Left ventricle myocardium inferior (tissue), 1 donor: ENCODE data around the gene ADCY7. TPM values are rescaled to one million over a fixed set of nuclear protein-coding genes. Genes with fewer than 3 reads are reported as not detected.

Experiments used
- DNase-seq: peaks from one replicate; pipeline ENCODE4 v3.0.0-alpha.2; 2020
- H3K27ac ChIP-seq: fragments of 200-600 bp; replicated peaks from 2 replicates; pipeline ENCODE4 v1.8.0; 2021
- H3K27me3 ChIP-seq: fragments of 200-600 bp; 2 replicates; pipeline ENCODE4 v1.8.0; 2021; ENCODE audit warnings: low read depth
- H3K36me3 ChIP-seq: fragments of 200-600 bp; 2 replicates; pipeline ENCODE4 v1.8.0; 2021
- H3K4me1 ChIP-seq: fragments of 200-600 bp; 2 replicates; pipeline ENCODE4 v1.8.0; 2021
- H3K4me3 ChIP-seq: fragments of 200-600 bp; 2 replicates; pipeline ENCODE4 v1.8.0; 2021; ENCODE audit warnings: mild to moderate bottlenecking, moderate library complexity
- H3K9me3 ChIP-seq: fragments of 200-600 bp; replicated peaks from 2 replicates; pipeline ENCODE4 v1.8.0; 2021
- intact Hi-C: fragments of 100-400 bp; cut with micrococcal nuclease; formaldehyde crosslinking; loops from one replicate; pipeline ENCODE4 v1.11.0; 2022
- total RNA-seq: library from RNA; stranded (reverse); fragmentation: NEBNext Ultra II Directional; extraction: Animal tissue kit (Norgen Biotek cat#: 25700); gene quantifications from one replicate; pipeline ENCODE4 v1.2.1, GENCODE V29; 2021
- TF ChIP-seq, protein P1 (sequence below): fragments of 200-600 bp; IDR thresholded peaks from 2 replicates; pipeline ENCODE4 v1.8.0; 2021; ENCODE audit warnings: antibody characterized with exemption, mild to moderate bottlenecking, borderline replicate concordance
- donor health status: DM: no; HTN: yes; CAD: no; lungs with severe emphysema.

ADCY7 gene
- total RNA-seq, 1 donor from 2014 or later = 9.7 TPM

DNA sequence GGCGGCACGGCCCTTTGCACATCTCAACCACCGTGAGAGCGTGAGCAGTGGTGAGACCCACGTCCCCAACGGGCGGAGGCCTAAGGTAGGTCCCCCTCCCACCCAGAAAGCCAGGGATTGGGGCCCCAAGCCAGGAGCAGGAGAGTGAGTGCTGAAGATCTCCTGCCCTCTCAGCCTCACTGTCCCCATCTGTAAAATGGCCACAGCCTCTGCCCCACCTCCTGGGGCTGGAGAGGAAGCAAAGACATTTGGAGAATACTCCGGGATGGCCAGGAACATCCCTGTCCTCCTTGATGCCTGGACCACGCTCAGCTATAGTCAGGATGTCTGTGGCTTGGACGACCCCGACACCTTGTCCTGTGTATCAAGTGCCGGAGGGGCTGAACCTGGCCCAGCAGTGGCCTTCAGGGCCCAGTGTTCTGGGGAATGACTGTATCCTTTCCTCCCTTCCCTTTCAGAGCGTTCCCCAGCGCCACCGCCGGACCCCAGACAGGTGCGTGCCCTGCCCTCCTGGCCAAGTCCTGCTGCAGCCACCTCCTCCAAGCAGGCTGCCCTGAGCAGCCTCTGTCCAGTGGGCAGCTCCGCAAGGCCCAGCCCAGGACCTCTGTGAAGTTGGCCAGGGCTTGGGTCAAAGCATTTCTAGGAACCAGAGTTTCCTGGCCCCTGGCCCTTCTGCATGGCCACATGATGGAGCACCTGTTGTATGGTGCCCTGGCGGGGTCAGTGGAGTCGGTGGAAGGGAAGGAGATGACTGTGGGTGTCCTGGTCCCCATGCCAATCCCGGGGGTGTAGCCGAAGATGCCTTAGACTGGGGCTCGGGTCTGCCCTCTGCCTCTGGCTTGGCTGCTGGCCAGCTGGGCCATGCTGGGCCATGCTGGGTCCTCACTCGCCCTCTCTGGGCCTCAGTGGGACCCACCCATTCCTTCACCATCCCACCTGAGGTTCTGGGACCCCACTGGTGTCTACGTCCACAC is 38.4 kb downstream of the ADCY7 start:
- peaks cover 7% of the 10 kb centered on the region for H3K27me3 ChIP-seq
- DNase-seq = no peak
- TF ChIP-seq, protein P1, sequence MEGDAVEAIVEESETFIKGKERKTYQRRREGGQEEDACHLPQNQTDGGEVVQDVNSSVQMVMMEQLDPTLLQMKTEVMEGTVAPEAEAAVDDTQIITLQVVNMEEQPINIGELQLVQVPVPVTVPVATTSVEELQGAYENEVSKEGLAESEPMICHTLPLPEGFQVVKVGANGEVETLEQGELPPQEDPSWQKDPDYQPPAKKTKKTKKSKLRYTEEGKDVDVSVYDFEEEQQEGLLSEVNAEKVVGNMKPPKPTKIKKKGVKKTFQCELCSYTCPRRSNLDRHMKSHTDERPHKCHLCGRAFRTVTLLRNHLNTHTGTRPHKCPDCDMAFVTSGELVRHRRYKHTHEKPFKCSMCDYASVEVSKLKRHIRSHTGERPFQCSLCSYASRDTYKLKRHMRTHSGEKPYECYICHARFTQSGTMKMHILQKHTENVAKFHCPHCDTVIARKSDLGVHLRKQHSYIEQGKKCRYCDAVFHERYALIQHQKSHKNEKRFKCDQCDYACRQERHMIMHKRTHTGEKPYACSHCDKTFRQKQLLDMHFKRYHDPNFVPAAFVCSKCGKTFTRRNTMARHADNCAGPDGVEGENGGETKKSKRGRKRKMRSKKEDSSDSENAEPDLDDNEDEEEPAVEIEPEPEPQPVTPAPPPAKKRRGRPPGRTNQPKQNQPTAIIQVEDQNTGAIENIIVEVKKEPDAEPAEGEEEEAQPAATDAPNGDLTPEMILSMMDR = no peak
- intact Hi-C loops = no loop called here
- no peaks in the 10 kb centered on the region for H3K9me3 ChIP-seq
- H3K4me3 ChIP-seq = no peak overlapping the region
- H3K4me1 ChIP-seq = peaks cover 5% of the 10 kb centered on the region
- H3K27ac ChIP-seq = no peak overlapping the region
- H3K36me3 ChIP-seq = no peaks in the 10 kb centered on the region

DNA sequence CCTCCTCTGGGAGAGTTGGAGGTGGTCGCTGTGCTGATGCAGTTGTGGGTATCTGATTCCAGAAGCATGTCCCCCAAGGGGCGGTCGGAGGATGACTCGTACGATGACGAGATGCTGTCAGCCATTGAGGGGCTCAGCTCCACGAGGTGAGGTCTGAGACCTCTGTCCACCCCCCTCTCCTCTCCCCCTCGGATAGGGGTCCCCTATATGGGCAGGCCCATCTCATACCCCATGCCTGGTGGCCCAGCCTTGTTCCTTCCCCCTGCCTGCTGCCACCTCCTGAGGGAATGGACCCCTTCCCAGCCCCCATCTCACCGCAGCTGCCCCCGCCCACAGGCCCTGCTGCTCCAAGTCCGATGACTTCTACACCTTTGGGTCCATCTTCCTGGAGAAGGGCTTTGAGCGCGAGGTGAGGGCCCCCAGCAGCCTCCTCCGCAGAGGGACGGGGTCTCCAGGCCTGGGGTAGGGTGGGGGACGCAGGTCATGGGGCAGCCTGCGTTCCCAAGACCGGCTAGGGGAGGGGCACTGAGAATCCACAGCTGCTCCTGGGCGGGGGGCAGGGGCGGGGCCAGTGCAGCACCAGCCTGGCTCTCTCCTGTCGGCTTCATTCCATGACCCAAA is 39.2 kb downstream of the ADCY7 start:
- no peak overlapping the region for H3K4me3 ChIP-seq
- no peaks in the 10 kb centered on the region for H3K36me3 ChIP-seq
- intact Hi-C loops = no loop called here
- H3K27ac ChIP-seq = no peak overlapping the region
- H3K27me3 ChIP-seq = peaks cover 7% of the 10 kb centered on the region
- no peak for DNase-seq
- no peaks in the 10 kb centered on the region for H3K9me3 ChIP-seq
- TF ChIP-seq, protein P1 = no peak
- H3K4me1 ChIP-seq = peaks cover 5% of the 10 kb centered on the region

DNA sequence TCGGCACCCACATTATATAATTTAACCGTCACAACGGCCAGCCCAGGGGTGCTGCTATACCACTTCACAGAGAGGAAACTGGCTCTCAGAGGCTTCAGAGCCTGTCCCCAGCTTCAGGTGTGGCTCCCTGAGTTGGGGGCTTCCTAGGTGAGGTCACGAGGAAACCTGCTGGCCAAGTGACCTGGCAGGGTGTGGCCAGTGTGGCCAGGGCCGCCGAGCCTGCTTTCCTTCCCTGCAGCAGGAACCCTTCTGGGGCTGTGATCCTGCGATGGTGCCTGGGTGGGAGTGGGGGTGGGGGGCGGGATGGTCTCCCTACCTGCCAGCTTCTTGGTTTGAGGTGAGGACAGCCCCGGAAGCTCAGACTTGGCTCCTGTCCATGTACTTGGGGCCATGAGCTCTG is 39.9 kb downstream of the ADCY7 start:
- no peaks in the 10 kb centered on the region for H3K36me3 ChIP-seq
- TF ChIP-seq, protein P1 = no peak
- H3K4me1 ChIP-seq = peaks cover 5% of the 10 kb centered on the region
- no peak overlapping the region for H3K4me3 ChIP-seq
- H3K9me3 ChIP-seq = no peaks in the 10 kb centered on the region
- H3K27ac ChIP-seq = no peak overlapping the region
- no peak for DNase-seq
- intact Hi-C loops = no loop called here
- peaks cover 7% of the 10 kb centered on the region for H3K27me3 ChIP-seq

DNA sequence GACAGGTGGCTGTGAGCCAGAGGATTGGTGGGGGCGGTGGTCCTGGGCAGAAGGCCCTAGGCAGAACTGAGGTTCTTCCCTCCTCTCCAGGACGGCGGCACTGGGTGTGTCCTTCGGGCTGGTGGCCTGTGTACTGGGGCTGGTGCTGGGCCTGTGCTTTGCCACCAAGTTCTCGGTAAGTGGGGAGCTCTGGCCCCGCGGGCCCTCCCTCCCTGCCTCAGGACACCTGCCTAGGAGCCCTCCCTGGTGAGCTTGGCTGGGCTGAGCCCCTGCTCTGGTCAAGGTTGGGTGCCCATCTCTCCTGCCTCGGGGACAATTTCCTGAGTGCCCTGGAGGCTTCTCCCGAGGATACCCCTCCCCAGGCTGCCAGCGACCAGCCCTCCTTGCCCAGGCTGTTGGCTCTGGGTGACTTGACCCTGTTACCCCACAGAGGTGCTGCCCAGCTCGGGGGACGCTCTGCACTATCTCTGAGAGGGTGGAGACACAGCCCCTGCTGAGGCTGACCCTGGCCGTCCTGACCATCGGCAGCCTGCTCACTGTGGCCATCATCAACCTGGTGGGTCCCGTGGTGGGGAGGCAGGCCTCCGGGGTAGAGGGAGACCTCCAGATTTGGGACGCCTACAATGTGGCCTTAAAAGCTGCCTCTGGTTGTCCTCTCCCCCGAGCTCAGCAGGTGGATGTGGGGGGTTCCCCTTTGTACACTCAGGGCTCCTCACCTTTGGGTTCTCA is 42.0 kb downstream of the ADCY7 start:
- DNase-seq = no peak

DNA sequence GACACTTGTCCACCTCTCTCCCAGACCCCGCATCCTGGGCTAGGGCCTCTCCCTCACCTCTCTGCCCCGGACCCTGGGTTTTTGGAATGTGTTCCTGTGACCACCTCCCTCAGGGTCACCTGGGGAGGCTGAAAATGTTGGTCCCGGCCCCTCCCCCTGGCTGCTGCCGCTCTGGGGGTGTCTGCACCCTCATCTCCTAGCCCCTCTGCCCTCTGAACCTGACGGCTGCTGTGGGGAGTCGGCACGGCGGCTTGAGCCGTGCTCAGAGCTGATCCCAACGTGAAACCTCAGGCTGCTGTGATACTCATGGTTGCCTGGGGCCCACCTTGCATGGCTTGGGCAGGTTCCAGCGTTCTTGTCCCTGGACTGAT is 42.8 kb downstream of the ADCY7 start:
- no peak overlapping the region for H3K27ac ChIP-seq
- peaks cover 6% of the 10 kb centered on the region for H3K36me3 ChIP-seq
- TF ChIP-seq, protein P1 = no peak
- DNase-seq = no peak
- H3K27me3 ChIP-seq = peaks cover 7% of the 10 kb centered on the region
- H3K9me3 ChIP-seq = no peaks in the 10 kb centered on the region
- H3K4me1 ChIP-seq = peaks cover 11% of the 10 kb centered on the region
- H3K4me3 ChIP-seq = no peak overlapping the region
- intact Hi-C loops = no loop called here

More for the DNA sequence above, 42.0 kb downstream of the ADCY7 start:
- Histone ChIP-seq H3K9me3 (no peaks in the 10 kb centered on the region), H3K4me1 (peaks cover 5% of the 10 kb centered on the region), H3K36me3 (no peaks in the 10 kb centered on the region), H3K27ac (no peak overlapping the region), H3K4me3 (no peak overlapping the region), H3K27me3 (peaks cover 7% of the 10 kb centered on the region)
- TF ChIP-seq, protein P1 = no peak
- intact Hi-C loops = no loop called here
